ENCODE data around the gene TFAP2C.

GRCh38 chr20:56608376-56608775 is 20.7 kb upstream of the TFAP2C start:
- TF ChIP-seq CTCF (IDR thresholded peaks at IDR 0.05; ENCODE audit: low read depth, low read length, missing input control), result no peak
- TF ChIP-seq GABPA (IDR thresholded peaks at IDR 0.05 in 1 of 2, conservative IDR thresholded peaks at IDR 0.05 in 1 of 2), result no peak
- TF ChIP-seq TAF1 (conservative IDR thresholded peaks at IDR 0.05), result no peak
- TF ChIP-seq REST (IDR thresholded peaks at IDR 0.05), result no peak
- no peak for TF ChIP-seq FOXA2 (IDR thresholded peaks at IDR 0.05)
- TF ChIP-seq RAD21 (IDR thresholded peaks at IDR 0.05), result no peak
- no peak for TF ChIP-seq FOXA1 (IDR thresholded peaks at IDR 0.05)
- TF ChIP-seq HNF4A (conservative IDR thresholded peaks at IDR 0.05), result no peak
- no peak for TF ChIP-seq ZBTB33 (IDR thresholded peaks at IDR 0.05)
- no peak for TF ChIP-seq ATF3 (IDR thresholded peaks at IDR 0.05)
- TF ChIP-seq SP1 (IDR thresholded peaks at IDR 0.05), result no peak
- no peak for TF ChIP-seq YY1 (IDR thresholded peaks at IDR 0.05)
- no peak for TF ChIP-seq MAX (IDR thresholded peaks at IDR 0.05)
